RWPE2 (cell line): ENCODE results near the gene GSTM3.

ENCODE experiments used
- ATAC-seq: fragments of 200-7000 bp; cut with Tn5 transposase; 3 replicates; pipeline ENCODE4 v1.9.1; 2021; ENCODE audit warnings: low read depth
- DNase-seq: peaks from one replicate; pipeline ENCODE4 v3.0.0-alpha.2; 2020; ENCODE audit warnings: low spot score
- H3K27ac ChIP-seq: fragments of 450-650 bp; 2 replicates; pipeline ENCODE4 v1.5.1; 2017; ENCODE audit warnings: mild to moderate bottlenecking; ENCODE audit not compliant: poor library complexity, severe bottlenecking
- H3K27me3 ChIP-seq: fragments of 250-450 bp; sonication (Bioruptor Pico); 2 replicates; pipeline ENCODE4 v1.5.1; 2021; ENCODE audit warnings: mild to moderate bottlenecking, moderate library complexity; ENCODE audit not compliant: insufficient read depth, poor library complexity, severe bottlenecking
- H3K36me3 ChIP-seq: fragments of 250-450 bp; sonication (Bioruptor Pico); 2 replicates; pipeline ENCODE4 v1.5.1; 2020; ENCODE audit warnings: low read depth, mild to moderate bottlenecking, moderate library complexity
- H3K4me1 ChIP-seq: fragments of 250-450 bp; sonication (Bioruptor Pico); 2 replicates; pipeline ENCODE4 v1.5.1; 2021; ENCODE audit warnings: mild to moderate bottlenecking, moderate library complexity; ENCODE audit not compliant: insufficient read depth, poor library complexity, severe bottlenecking
- H3K4me3 ChIP-seq: fragments of 250-450 bp; sonication (Bioruptor Pico); 2 replicates; pipeline ENCODE4 v1.5.1; 2021; ENCODE audit warnings: mild to moderate bottlenecking, moderate library complexity; ENCODE audit not compliant: severe bottlenecking
- H3K9me3 ChIP-seq: fragments of 250-450 bp; sonication (Bioruptor Pico); 2 replicates; pipeline ENCODE4 v1.5.1; 2021; ENCODE audit warnings: mild to moderate bottlenecking, moderate library complexity; ENCODE audit not compliant: severe bottlenecking
- TF ChIP-seq, protein P1 (sequence below): fragments of 450-650 bp; IDR thresholded peaks from one replicate; pipeline ENCODE4 v1.5.1; 2017; ENCODE audit warnings: mild to moderate bottlenecking, moderate library complexity; ENCODE audit not compliant: poor library complexity, severe bottlenecking

GSTM3 gene

DNA sequence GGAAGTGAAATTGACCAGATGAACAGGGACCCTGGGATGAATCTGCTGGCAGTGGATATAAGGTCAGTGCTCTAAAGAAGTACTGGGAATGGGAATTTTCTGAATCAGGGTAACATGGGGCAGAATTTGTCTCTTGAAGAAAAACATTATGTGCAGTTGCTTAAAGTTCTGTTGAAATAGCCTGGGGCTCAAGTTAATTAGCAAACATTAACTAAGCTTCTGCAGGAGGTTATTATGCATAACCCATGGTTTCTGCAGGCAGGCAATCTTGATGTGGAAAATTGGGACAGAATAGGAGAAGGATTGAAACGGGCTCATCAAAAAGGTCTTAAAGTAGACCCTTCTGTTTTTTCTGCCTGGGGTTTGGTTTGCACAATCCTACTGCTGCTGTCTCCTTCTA is 14.8 kb downstream of the GSTM3 start:
- Histone ChIP-seq H3K4me1 (no peaks in the 10 kb centered on the region), H3K36me3 (no peaks in the 10 kb centered on the region), H3K9me3 (no peaks in the 10 kb centered on the region), H3K27me3 (no peaks in the 10 kb centered on the region), H3K27ac (no peak overlapping the region), H3K4me3 (no peak overlapping the region)
- ATAC-seq, result no peak
- DNase-seq, result no peak
- TF ChIP-seq, protein P1, sequence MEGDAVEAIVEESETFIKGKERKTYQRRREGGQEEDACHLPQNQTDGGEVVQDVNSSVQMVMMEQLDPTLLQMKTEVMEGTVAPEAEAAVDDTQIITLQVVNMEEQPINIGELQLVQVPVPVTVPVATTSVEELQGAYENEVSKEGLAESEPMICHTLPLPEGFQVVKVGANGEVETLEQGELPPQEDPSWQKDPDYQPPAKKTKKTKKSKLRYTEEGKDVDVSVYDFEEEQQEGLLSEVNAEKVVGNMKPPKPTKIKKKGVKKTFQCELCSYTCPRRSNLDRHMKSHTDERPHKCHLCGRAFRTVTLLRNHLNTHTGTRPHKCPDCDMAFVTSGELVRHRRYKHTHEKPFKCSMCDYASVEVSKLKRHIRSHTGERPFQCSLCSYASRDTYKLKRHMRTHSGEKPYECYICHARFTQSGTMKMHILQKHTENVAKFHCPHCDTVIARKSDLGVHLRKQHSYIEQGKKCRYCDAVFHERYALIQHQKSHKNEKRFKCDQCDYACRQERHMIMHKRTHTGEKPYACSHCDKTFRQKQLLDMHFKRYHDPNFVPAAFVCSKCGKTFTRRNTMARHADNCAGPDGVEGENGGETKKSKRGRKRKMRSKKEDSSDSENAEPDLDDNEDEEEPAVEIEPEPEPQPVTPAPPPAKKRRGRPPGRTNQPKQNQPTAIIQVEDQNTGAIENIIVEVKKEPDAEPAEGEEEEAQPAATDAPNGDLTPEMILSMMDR, result no peak

DNA sequence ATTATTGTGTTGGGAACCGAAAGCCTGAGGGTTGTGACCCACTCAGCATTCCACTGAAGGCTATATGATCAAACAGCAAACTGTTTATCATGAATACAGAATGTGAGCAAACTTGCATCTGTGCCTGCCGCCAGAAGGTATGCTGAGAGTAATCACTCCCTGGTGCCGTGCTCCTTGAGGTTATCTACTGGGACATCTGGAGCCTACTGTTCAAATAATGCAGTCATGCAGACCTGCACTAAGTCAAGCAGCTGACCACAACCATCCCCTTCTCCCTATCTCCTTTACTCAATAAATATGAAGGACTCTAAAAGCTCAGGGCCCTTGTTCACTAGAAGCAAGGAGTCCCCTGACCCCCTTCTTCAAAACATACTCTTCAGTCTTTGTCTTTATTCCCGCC is 15.3 kb downstream of the GSTM3 start:
- DNase-seq (no peak), ATAC-seq (no peak)
- Histone ChIP-seq H3K4me1 (no peaks in the 10 kb centered on the region), H3K27me3 (no peaks in the 10 kb centered on the region), H3K9me3 (no peaks in the 10 kb centered on the region), H3K27ac (no peak overlapping the region), H3K36me3 (no peaks in the 10 kb centered on the region), H3K4me3 (no peak overlapping the region)
- TF ChIP-seq, protein P1, result no peak

DNA sequence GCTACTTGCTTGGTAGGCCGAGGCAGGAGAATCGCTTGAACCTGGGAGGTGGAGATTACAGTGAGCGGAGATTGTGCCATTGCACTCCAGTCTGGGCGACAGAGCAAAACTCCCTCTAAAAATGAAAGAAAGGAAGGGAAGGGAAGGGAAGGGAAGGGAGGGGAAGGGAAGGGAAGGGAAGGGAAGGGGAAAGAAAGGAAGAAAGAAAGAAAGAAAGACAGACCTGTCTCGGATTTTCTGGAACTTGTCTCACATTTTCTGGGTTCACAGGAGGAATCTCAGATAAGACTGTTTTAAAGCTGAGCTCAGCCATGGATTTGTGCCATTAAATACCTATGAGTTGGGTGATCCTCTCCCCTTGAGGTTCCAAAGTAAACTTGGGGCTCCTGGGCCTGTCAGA is 15.9 kb downstream of the GSTM3 start:
- no peak for ATAC-seq
- no peaks in the 10 kb centered on the region for H3K36me3 ChIP-seq
- H3K27me3 ChIP-seq, result no peaks in the 10 kb centered on the region
- H3K4me1 ChIP-seq, result no peaks in the 10 kb centered on the region
- H3K9me3 ChIP-seq, result no peaks in the 10 kb centered on the region
- TF ChIP-seq, protein P1, result no peak
- H3K4me3 ChIP-seq, result no peak overlapping the region
- no peak for DNase-seq
- H3K27ac ChIP-seq, result no peak overlapping the region

DNA sequence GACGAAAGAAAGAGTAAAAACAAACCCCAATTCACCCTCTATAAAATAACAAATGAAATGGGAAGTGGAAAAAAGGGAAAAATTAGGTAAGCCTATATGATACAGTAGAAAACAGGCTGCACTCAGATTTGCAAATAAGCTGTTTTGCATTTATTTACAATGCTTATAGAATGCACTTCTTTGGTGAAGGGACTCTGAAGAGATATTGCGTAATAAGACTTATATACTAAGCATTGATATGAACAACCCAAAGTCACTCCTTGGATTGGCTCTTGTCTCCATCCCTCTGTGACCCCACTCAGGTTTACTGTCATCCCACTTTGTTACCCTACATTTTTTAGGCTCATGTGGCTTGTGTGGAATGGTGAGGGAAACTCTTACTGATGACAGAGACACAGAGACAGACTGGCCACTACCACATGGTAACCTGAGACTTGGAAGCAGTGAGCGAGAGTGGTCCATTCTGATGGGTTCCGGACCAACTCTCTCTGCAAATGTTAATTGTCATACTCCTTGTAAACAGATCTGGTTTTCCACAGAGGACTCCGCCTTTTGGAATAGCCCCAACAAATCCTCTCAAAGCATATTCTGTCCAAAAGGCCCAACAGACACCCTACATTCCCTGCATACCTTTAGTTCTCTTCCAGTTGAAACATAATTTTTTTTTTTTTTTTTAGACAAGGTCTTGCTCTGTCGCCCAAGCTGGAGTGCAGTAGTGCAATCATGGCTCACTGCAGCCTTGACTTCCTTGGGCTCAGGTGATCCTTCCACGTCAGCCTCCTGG is 17.7 kb downstream of the GSTM3 start:
- H3K9me3 ChIP-seq, result no peaks in the 10 kb centered on the region
- H3K27me3 ChIP-seq, result no peaks in the 10 kb centered on the region
- DNase-seq, result no peak
- ATAC-seq, result no peak
- H3K36me3 ChIP-seq, result no peaks in the 10 kb centered on the region
- H3K27ac ChIP-seq, result no peak overlapping the region
- TF ChIP-seq, protein P1, result no peak
- H3K4me3 ChIP-seq, result no peak overlapping the region
- peaks cover 5% of the 10 kb centered on the region for H3K4me1 ChIP-seq

DNA sequence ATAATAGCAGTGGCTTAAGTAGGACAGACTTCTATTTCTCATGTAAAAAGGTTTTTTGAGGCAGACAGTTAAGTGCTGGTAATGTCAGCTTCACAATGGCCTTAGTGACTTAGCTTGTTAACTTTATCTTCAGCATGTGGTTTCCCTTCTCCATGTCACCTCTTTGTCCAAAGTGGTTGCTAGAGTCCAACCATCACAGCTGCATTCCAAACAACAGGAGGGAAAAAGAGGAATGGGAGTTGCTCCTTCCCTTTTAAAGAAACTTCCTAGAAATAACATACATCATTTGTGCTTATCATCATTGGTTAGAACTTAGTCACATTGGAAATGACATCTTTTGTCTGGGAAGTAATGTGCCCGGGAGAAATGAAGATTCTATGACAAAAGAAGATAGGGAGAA is 18.9 kb downstream of the GSTM3 start:
- H3K36me3 ChIP-seq, result no peaks in the 10 kb centered on the region
- H3K27me3 ChIP-seq, result no peaks in the 10 kb centered on the region
- no peak for ATAC-seq
- H3K4me1 ChIP-seq, result peaks cover 5% of the 10 kb centered on the region
- DNase-seq, result no peak
- TF ChIP-seq, protein P1, result no peak
- no peak overlapping the region for H3K27ac ChIP-seq
- no peak overlapping the region for H3K4me3 ChIP-seq
- H3K9me3 ChIP-seq, result no peaks in the 10 kb centered on the region
